ENCODE measurements around the gene BTBD19. TPM values are rescaled to one million over a fixed set of nuclear protein-coding genes. Genes with fewer than 3 reads are reported as not detected.

Gene BTBD19
- total and polyA plus RNA-seq, 9 of the 15 experiments (the other 6 are each of a cell fraction or from before 2014, with no cell fraction given): 0.22 to 2.0 (median 0.95) TPM

GRCh38 chr1:44808063-44808937, at the start of gene BTBD19 (continued):
- peak; percentile 53; the same call in 1 of the 2 replicates for TF ChIP-seq NKRF (IDR thresholded peaks at IDR 0.05; ENCODE audit: borderline replicate concordance)
- 0 out of 4 replicates have a peak, but pooled peaks of 1 of the 2 experiments have one; percentile 1 for TF ChIP-seq RCOR1 (IDR thresholded peaks at IDR 0.05; ENCODE audit: borderline replicate concordance in 1 of 2, low read depth in 2 of 2, low read length in 2 of 2)
- TF ChIP-seq MLX (CRISPR knock-in tag; conservative IDR thresholded peaks at IDR 0.05): no peak
- TF ChIP-seq PHF8 (IDR thresholded peaks at IDR 0.05; ENCODE audit: borderline replicate concordance, low read length): peak; percentile 57; the same call in 1 of the 2 replicates
- no peak for TF ChIP-seq MAFK (IDR thresholded peaks at IDR 0.05; ENCODE audit: low read length)
- no peak for TF ChIP-seq ID3 (CRISPR knock-in tag; IDR thresholded peaks at IDR 0.05)
- peak; percentile 10 for TF ChIP-seq ID3 (tag; IDR thresholded peaks at IDR 0.05)
- TF ChIP-seq EP300 (IDR thresholded peaks at IDR 0.05; ENCODE audit: low read length): no peak
- TF ChIP-seq DPF2 (IDR thresholded peaks at IDR 0.05): no peak
- TF ChIP-seq ZNF124 (CRISPR knock-in tag; IDR thresholded peaks at IDR 0.05): no peak
- no peak for TF ChIP-seq ZNF12 (CRISPR knock-in tag; IDR thresholded peaks at IDR 0.05)
- TF ChIP-seq CREB5 (CRISPR knock-in tag; IDR thresholded peaks at IDR 0.05): peak; percentile 57; the same call in 1 of the 2 replicates
- TF ChIP-seq STAG1 (CRISPR knock-in tag; IDR thresholded peaks at IDR 0.05; ENCODE audit: borderline replicate concordance): no peak
- TF ChIP-seq ZNF507 (tag; conservative IDR thresholded peaks at IDR 0.05): no peak
- TF ChIP-seq GTF2B (IDR thresholded peaks at IDR 0.05; ENCODE audit: extremely low read depth, insufficient read length): no peak
- TF ChIP-seq ZNF324 (CRISPR knock-in tag; IDR thresholded peaks at IDR 0.05): peak; percentile 57
- no peak for TF ChIP-seq RUNX1 (IDR thresholded peaks at IDR 0.05; ENCODE audit: low read depth)
- no peak for TF ChIP-seq ATF1 (CRISPR knock-in tag; IDR thresholded peaks at IDR 0.05)
- TF ChIP-seq ATF1 (tag; IDR thresholded peaks at IDR 0.05): no peak
- no peak for TF ChIP-seq FOXA3 (CRISPR knock-in tag; conservative IDR thresholded peaks at IDR 0.05 in 1 of 2, IDR thresholded peaks at IDR 0.05 in 1 of 2)
- no peak for TF ChIP-seq SOX6 (IDR thresholded peaks at IDR 0.05)
- TF ChIP-seq ATF7 (IDR thresholded peaks at IDR 0.05): no peak
- TF ChIP-seq TRIM28 (IDR thresholded peaks at IDR 0.05): no peak
- TF ChIP-seq ZNF77 (CRISPR knock-in tag; IDR thresholded peaks at IDR 0.05): no peak
- no peak for TF ChIP-seq FOXJ2 (tag; IDR thresholded peaks at IDR 0.05)

All from K562 (cell line).